A549 (cell line): ENCODE results near the gene ARHGAP26.

ENCODE experiments used
- BCL3 ChIP-seq: fragments of >200 bp; sonication (Bioruptor Twin); formaldehyde crosslinking; IDR thresholded peaks from 3 replicates; pipeline ENCODE4 v1.6.1; 2016
- CTCF ChIP-seq: fragments of >200 bp; sonication (Bioruptor Twin); formaldehyde crosslinking; IDR thresholded peaks from 3 replicates; pipeline ENCODE4 v1.5.1; 2016
- MAX ChIP-seq: IDR thresholded peaks from 2 replicates; pipeline ENCODE4 v1.6.1; 2012
- POLR2A ChIP-seq: IDR thresholded peaks from 2 replicates; pipeline ENCODE4 v1.6.1; 2012; ENCODE audit warnings: mild to moderate bottlenecking, low read length

GRCh38 chr5:143124593-143124992 is 354.4 kb downstream of the ARHGAP26 start:
- TF ChIP-seq MAX, result no peak
- no peak for TF ChIP-seq CTCF
- no peak for TF ChIP-seq BCL3
- TF ChIP-seq POLR2A, result no peak
